Hepatic stellate cell (primary cell): ENCODE data around the gene UPF1.

Experiments used
- DNase-seq: peaks from one replicate; pipeline ENCODE4 v3.0.0; 2011; ENCODE audit warnings: low spot score

UPF1 gene

GRCh38 chr19:18875726-18876125 is 44.0 kb downstream of the UPF1 start:
- DNase-seq: no peak

- no peak for DNase-seq
Observed at GRCh38 chr19:18876865-18877264, 45.1 kb downstream of the UPF1 start.

GRCh38 chr19:18878058-18878797 is 46.5 kb downstream of the UPF1 start:
- no peak for DNase-seq

DNA sequence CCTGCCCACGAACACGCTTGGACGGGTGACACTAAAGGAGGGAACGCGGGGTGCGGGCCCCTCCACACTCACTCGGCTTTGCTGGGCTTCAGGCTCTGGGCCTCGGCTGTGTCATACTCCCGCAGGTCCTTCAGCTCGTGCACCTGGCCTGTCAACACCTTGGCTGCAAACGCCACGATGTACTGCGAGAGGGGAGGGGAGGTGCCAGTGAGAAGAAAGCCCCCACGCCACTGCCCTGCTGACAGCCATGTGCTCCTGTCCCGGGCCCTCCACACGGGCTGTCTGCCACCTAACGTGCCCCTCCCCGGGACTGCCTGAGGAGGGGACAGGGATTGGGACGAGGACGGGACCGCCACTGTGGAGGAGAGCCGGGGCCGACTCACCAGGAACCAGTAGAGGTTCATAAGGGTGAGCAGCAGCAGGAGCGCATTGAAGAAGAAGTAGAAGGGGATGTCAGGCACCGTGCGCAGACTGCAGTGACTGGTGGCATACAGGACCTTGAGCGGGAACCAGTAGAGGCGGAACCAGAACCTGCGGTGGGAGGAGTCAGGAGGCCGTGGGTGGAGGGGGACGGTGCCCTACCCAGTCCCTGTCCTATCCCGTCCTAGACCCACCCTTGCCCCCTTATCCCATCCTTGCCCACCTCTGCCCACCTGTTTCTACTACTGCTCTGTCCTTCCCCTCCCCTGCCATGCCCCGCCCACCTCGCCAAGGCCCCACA is 47.3 kb downstream of the UPF1 start:
- DNase-seq: no peak

GRCh38 chr19:18879579-18880373 is 48.0 kb downstream of the UPF1 start:
- DNase-seq: no peak

DNA sequence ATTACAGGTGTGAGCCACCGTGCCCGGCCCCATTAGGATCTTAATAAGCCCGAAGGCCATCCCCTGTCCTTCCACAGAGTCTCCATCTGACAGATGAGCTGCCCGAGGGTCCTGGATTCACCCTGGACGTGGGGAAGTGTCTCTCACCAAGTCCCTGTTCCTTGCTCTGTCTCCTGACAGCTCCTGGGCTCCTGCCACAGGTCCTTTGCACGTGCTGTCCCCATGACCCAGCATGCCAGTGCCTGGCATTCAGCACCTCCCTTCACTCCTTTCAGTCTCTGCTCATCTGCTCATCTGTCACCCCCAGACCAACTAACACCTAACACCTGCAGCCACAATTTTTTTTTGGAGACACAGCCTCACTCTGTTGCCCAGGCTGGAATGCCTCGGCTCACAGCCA is 49.7 kb downstream of the UPF1 start:
- DNase-seq: no peak

- DNase-seq: no peak
Observed at GRCh38 chr19:18883526-18884304, 52.0 kb downstream of the UPF1 start.

GRCh38 chr19:18886972-18887371 is 55.2 kb downstream of the UPF1 start:
- DNase-seq: no peak

DNA sequence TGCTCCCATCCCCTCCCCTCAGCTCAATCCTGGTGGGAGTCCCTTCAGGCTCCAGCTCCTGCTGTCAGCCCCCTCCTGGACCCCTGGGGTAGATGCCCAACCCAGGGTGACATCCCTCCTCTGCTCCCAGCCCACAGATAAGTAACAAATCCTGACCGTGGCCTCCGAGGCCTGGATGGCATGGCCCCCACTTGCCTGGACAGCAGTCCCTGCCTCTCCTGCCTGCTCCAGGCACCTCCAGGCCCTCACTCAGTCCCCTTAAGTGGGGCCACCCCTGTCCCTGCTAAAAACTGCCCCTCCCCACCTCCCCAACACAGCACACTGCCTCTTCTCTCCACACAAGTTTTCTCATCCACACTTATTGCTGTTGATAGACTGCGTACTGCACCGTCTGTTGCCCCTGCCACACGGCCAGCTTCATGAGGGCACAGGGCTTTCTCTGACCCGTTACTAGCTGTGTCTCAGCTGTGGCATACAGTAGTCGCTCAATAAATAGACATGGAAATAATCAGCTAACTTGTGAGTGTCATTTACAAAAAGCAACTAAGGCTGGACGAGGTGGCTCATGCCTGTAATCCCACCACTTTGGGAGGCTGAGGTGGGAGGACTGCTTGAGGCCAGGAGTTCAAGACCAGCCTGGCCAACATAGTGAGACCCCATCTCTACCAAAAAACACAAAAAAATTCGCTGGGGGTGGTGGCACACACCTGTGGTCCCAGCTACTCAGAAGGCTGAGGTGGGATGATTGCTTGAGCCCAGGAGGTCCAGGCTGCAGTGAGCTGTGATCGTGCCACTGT is 58.4 kb downstream of the UPF1 start:
- no peak for DNase-seq

DNA sequence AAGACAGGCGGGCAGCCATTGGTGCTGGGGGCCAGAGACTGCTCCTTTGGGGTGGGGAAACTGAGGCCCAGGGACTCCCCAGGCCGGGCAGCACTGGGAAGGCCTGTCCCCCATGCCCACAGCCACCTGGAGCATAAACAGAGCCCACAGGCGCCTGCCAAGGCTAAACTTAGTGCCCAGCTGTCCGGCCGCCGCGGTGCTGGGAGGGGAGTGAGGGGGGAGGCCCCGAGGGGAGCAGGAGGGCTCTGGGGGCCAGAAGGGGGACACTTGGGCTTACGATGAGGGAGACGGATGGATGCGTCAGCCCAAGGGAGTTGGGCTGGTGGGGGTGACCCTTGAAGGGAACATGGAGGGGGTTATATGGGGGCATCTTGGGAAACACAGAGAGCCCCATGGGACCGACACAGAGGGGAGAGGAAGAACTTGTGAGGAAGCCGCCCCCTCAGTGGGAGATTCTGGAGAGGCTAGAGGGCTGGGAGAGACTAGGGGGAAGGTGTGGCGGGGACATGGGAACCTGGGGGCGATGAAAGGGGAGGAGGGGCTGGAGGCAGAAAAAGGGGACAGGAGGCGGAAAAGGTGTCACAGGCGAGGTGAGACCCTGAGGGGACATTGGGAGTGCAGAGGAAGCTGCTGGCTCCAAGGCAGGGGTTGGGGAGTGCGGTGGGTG is 62.0 kb downstream of the UPF1 start:
- DNase-seq: no peak

DNA sequence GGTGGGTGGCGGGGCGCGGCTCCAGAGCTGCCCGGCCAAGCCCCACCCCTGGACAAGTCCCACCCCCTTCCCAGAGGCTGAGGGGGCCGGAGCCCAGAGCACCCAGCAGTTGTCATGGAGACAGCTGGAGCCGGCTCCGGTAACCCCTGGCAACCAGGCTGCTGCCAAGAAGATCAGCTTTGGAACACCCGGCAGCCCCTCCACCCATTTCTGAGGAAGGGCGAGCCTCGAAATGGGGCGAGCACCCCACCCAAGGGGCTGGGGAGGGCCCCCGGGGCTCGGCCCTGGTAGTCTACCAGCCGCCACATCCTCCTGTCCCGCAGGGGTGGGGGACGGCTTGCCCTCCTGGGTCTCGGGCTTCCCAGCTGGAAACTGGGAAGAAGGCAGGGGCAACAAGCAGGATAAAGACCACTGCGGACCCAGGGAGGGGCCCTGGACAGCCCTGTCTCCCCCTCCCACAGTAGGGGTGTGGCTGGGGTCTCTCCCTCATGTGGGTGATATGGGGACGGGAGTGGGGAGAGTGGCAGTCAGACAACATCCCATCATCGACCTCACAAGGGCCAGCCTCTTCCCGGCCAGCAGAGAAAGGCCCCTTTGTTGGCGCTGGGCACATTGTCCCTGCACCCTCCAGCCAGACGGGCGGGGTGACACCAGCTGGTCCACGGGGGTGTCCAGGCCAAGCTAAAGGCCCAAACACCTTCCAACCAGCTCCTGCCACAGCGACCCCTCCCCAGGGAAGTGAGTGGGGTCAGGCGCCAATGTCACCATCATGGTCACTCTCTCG is 62.7 kb downstream of the UPF1 start:
- DNase-seq: peak; percentile 66

- peak; percentile 59 for DNase-seq
Observed at GRCh38 chr19:18895038-18895823, 63.5 kb downstream of the UPF1 start.

DNA sequence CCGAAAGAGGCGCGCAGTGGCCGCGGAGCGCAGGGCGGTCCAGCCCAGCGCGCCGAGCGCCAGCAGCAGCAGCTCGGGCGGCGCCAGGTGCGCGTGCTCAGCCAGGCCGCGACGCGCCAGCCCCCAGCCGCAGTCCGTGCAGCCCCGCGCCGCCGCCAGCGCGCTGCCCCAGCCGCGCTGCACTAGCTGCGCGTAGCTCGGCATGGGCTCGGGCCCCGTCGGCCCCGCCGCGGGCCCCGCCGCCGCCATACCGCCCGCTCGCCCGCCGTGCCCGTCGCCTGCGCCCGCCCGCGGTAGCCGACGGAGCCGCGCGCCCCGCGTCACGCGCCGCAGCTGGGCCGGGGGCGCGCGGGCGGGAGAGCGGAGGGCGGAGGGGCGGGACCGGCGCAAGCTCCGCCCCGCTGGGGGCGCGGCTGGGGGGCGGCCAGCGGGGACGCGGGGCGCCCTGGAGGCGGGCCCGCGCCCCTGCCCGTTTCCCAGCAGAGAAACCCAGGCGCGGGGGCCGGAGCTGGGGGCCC is 64.1 kb downstream of the UPF1 start, which contains the start of gene CERS1:
Gene CERS1 (minus strand): TSS at position 335 of the 518 bp plus-strand sequence. CDS start 86 bp downstream, at position 249.
- DNase-seq: no peak

DNA sequence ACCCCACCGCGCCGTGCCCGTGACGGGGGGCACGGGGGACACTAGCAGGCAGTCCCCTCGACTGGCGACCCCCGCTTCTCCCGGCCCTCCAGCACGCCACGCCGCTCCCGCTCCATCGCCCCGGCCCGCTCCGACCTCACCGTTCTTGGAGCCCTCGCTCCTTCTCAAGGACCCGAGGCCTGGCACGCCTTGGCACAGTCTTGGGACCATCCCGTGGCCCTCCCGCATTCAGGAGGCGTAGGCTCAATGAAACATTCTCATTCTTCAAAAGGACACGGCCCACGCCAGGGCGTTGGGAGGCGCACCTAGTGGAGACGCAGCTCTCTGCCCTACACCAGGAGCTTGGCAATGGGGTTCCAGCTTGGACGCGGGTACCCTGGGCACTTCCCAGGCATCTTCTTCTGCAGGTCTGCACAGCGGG is 64.7 kb downstream of the UPF1 start:
- DNase-seq: peak; percentile 55

DNA sequence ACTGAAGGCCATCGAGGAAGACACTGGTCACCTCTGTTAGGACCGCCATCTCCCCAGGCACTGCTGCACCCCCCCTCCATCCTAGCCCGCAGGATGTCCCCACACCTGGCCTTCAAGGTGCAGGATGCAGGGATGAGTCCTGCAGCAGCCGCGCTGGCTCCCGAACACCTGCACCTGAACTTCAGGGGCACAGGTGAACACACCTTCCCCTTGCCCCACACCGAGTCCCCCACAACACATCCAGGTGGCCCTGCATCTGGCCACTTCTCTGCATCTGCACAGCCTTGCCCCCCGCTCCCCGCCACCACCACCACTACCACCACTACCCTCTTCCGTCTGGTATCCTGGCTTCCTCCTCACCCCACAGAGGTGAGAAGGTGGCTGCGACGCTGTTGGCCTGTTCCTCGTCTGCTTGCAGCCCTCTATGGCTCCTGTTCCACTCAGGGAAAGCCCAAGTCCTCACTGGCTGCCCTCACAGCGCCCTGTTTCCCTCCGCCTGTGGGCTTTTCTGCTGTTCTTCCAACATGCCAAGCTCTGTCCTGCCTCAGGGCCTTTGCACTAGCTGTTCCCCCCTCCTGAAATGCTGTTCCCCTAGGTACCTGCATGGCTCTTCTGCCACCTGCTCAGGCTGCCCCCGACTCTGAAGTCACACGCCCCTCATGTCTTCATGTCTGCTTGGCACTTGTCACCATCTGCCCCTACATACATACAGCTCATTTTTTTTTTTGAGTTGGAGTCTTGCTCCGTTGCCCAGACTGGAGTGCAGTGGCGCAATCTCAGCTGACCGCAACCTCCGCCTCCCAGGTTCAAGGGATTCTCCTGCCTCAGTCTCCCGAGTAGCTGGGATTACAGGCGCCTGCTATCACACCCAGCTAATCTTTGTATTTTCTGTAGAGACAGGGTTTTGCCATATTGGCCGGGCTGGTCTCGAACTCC is 65.6 kb downstream of the UPF1 start:
- no peak for DNase-seq

DNA sequence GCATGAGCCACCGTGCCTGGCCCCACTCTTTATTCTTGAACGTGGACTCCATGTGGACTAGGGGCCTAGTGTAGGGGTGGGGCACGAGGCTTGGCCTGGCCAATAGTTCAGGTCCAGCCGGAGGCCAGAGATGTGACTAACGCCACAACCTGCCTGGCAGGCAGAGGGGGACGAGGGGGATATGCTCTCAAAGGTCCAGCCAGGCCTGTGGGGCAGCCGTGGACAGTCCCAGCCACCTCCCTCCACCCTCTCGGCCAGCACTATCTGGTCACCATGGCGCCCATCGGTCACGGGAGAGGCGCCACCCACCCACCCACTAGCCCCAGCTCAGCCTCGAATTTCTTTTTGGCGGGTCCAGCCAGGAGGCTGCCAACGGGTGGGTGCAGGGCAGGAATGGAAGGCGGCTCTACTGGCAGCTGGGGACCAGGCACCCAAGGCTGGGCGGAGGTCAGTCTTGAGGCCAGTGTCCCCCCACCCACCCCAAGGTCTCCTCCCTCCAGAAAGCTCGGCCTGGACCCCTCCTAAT is 66.4 kb downstream of the UPF1 start:
- DNase-seq: no peak
